ENCODE measurements around the gene ANKRD34A.
A peak's percentile ranks its signal among the peaks of the same experiment; 100 is the strongest.

ANKRD34A gene

DNA sequence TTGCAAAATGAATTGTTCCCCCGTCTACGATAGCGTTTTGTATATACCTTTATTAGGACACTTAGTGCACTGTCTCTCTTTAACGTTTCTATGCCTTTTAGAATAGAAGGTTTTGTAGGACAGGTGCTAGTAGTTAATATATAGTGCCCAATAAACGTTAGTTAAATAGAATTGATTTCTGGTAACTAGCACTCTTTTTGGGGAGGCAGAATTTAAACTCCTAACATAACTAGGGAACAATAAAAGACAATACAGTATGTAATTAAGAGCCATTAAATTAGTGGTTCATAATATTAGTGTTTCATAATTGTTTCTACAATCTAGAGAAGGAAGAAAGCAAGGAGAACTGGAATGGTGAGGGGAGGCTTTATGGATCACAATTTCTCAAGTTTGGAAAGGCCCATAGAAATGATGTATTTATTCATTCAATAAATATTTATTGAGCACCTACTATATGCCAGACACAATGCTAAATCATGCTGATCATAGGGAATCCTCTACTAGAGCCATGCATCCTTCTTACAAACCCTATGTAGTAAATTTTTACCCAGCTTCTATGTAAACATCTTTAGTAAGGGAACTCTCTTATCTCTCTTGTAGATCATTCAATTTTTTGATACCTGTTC lies 857 bp upstream of the ANKRD34A start:
- DNase-seq (no peak), ATAC-seq (replicated peaks) (no peak)
- H3K9me3 Mint-ChIP-seq: no peaks in the 10 kb centered on the region
- peak overlapping the region; percentile 94 for H3K27ac Mint-ChIP-seq
- H3K36me3 Mint-ChIP-seq: peaks cover 9 to 10% of the 10 kb centered on the region in 2 donors
- peak overlapping the region; percentile 90 for H3K4me3 Mint-ChIP-seq
- H3K27me3 Mint-ChIP-seq: no peaks in the 10 kb centered on the region
- peaks cover 29 to 45% of the 10 kb centered on the region in 2 donors for H3K4me1 Mint-ChIP-seq

DNA sequence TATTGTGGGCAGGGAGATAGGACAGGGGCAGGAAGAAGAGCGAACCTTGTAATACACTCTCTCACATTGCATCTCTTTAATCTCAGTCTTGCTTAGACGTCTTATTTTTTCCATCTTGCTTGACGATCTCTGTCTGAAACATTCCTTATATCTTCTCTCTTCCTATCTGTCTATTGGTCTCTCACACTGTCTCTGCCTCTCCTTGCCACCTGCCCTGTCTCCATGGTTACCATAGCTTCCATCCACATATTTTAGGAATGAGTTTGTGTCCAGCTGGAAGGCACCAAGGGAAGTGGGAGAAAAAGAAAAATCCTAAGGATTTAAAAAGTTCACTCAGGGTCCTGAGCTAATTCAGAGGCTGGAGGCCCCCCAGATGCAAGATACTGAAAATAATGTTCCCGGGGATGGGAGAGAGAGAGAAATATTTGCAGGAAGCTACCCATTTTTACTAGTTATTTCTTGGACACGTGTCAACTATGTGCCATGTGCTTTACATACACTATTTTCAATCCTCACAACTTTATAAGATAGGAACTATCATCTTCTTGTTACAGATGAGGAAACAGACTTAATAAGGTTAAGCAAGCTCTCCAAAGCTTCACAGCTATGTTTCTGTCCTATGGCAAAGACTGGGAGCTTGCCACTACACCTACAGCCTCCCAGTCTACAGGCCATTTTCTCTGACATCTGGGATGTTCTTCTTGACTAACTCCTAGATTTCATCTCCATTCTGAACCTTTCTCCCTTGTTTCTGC lies 933 bp downstream of the ANKRD34A start:
- ATAC-seq (replicated peaks) (no peak), DNase-seq (no peak)
- peak overlapping the region; percentile 94 for H3K27ac Mint-ChIP-seq
- no peaks in the 10 kb centered on the region for H3K27me3 Mint-ChIP-seq
- no peaks in the 10 kb centered on the region for H3K9me3 Mint-ChIP-seq
- peaks cover 36 to 63% of the 10 kb centered on the region in 2 donors for H3K4me1 Mint-ChIP-seq
- peak overlapping the region; percentile 90 to 96 for H3K4me3 Mint-ChIP-seq
- H3K36me3 Mint-ChIP-seq: peaks cover 7 to 10% of the 10 kb centered on the region in 2 donors

DNA sequence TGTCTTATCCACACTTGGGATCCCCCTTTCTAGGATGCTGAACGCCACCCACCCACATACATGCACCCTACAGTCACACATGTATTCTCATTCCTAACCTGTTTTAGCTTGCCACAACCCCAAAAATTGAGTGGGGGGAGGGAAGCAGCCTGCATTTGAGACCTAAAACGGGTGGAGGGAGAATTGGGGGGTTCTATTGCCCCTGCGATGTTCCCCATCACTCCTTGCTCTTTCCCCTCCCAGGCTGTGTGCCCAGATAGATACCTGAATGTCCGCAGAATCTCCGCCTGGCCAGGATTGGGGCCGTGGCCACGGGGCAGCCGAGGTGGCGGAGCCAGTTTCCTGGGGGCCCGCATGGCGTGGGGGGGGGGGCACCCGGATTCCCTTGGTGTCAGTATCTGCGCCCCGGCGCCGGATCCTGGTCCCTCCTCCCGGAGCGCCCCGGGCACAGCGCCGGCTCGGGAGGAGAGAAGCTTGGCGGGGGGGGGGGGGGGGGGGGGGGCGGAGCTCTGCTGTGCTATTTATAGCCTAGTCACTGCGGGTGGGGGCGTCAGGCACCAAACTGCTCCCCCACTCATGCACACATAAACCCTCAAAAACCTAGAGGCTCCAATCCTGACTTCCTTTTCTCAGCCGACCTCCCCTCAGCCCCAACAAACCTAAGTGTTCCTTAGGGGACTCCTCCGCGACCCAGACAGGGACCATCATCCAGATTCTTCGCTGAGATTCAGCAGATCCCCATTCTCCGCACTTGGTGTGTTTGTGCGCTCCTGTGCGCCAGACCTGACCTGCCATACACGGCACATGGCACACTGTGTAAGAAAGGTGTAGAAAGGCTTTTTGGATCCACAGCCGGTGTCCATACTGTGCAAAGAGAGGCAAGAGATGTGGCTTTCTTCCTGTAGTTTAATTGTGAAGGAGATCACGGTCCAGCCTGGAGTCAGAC lies 1.9 kb downstream of the ANKRD34A start:
- DNase-seq (no peak), ATAC-seq (replicated peaks) (no peak)
- peak overlapping the region; percentile 92 for H3K27ac Mint-ChIP-seq
- peaks cover 3 to 4% of the 10 kb centered on the region in 2 donors for H3K36me3 Mint-ChIP-seq
- peak overlapping the region; percentile 96 for H3K4me3 Mint-ChIP-seq
- H3K4me1 Mint-ChIP-seq: peaks cover 40 to 70% of the 10 kb centered on the region in 2 donors
- H3K27me3 Mint-ChIP-seq: no peaks in the 10 kb centered on the region
- no peaks in the 10 kb centered on the region for H3K9me3 Mint-ChIP-seq

DNA sequence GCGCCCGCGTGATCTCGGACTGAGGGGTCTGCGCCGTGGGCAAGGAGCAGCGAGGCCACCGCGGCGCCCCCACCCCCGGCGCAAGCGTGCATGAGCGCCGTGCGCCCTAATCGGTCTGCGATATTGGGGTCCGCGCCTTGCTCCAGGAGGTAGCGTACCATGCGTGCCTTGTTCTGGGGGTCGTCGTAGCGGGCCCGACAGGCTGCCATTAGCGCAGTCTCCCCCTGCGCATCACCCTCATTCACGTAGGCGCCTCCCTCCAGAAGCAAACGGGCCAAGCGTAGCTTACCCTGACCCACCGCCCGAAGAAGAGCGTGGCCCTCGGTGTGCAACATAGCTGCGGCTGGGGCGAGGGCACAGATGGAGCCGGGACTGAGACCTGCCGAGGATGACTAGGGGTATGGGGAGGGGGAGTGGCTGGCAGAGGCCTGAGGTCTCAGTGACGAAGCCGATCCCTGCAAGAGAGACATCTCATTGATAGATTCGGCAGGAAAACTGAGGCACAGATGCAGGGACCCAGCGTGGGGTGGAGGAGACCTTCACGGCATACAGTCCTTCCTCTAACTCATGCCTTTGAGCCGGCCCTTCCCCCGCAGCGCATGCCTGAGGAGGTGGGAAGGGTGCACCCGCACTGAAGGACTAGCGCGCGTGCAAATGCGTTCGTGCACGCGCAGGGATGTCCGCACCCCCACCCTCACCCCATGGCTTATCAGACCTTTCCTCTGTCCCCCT lies 2.8 kb downstream of the ANKRD34A start:
- no peaks in the 10 kb centered on the region for H3K36me3 Mint-ChIP-seq
- H3K9me3 Mint-ChIP-seq: no peaks in the 10 kb centered on the region
- DNase-seq (no peak), ATAC-seq (replicated peaks) (no peak)
- peak overlapping the region; percentile 92 for H3K27ac Mint-ChIP-seq
- H3K27me3 Mint-ChIP-seq: no peaks in the 10 kb centered on the region
- peak overlapping the region; percentile 96 for H3K4me3 Mint-ChIP-seq
- H3K4me1 Mint-ChIP-seq: peaks cover 46 to 76% of the 10 kb centered on the region in 2 donors

DNA sequence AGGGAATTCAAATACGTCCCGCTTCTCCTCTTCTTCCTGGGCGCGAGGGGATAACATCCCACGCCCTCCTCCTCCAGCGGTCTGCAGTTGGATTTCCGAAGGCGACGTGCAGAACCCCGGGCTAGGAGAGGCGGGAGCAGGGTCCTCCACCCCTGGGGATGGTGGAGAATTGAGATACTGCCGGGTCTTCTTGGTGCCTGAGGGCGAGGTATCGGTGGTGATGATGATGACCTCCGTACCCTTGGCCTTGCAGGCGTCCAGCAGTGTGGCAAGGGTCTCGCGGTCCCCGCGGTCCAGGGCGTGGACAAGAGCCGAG lies 3.3 kb downstream of the ANKRD34A start:
- H3K27me3 Mint-ChIP-seq: no peaks in the 10 kb centered on the region
- peak overlapping the region; percentile 96 for H3K4me3 Mint-ChIP-seq
- DNase-seq (no peak), ATAC-seq (replicated peaks) (no peak)
- peak overlapping the region; percentile 92 for H3K27ac Mint-ChIP-seq
- no peaks in the 10 kb centered on the region for H3K36me3 Mint-ChIP-seq
- peaks cover 46 to 79% of the 10 kb centered on the region in 2 donors for H3K4me1 Mint-ChIP-seq
- no peaks in the 10 kb centered on the region for H3K9me3 Mint-ChIP-seq

DNA sequence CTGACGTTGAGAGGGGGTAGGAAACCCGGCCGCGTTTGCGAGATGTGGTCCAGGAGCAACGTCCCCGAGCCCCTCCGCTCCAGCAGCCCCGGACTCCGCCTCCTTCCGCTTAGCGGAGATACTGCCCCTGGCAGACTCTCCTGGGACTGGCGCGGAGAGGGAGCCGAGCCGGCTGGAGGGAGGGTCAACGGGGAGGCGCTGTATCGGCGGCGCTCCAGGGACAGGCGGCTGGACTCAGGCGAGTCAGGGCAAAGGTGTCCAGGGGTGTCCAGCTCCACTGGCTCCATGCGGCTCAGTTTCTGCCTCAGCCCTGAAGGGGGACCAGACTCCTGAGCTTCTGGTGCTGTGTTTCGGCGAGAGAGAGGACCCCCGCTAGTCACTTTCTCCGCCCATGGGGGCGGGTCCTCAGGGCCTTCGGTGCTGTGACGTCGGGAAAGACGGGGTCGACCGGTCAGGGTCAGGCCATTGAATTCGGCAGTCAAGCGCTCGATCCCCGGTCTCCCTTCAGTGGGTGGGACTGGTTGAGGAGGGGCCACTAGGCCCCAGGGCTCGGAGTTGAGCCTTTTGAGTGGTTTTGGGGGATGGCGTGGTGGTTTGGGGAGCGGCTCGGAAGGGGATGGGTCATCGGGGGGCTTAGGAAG lies 3.8 kb downstream of the ANKRD34A start:
- H3K4me1 Mint-ChIP-seq: peaks cover 47 to 84% of the 10 kb centered on the region in 2 donors
- no peak for ATAC-seq (replicated peaks)
- H3K36me3 Mint-ChIP-seq: no peaks in the 10 kb centered on the region
- no peaks in the 10 kb centered on the region for H3K9me3 Mint-ChIP-seq
- H3K4me3 Mint-ChIP-seq: peak overlapping the region; percentile 96
- peak overlapping the region; percentile 92 for H3K27ac Mint-ChIP-seq
- no peaks in the 10 kb centered on the region for H3K27me3 Mint-ChIP-seq
- DNase-seq: no peak

DNA sequence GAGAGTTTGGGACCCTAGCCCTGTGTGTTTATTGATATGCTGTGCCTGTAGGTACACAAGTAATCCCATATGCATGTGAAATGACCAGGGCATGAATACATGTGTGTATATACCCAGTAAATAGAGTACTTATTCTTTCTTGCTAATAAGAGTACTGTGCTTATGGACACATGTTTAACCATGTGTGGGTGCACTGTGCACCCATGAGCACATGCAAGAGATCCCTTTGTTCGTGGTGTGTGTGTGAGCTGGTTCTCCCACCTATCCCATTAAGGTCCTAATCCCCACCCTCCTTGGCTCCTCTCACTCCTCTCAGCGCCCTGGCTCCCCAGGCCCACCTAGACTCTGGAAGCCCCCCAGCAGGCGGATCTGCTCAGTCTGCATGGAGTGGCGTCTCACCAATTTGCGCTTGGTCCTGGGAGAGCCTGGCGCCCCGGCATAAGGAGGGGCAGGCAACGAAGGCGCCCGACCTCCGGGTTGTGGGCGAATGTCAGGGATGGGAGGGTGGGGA lies 4.4 kb downstream of the ANKRD34A start:
- Mint-ChIP-seq H3K27me3 (no peaks in the 10 kb centered on the region), H3K36me3 (no peaks in the 10 kb centered on the region), H3K4me1 (peaks cover 50 to 85% of the 10 kb centered on the region in 2 donors), H3K4me3 (peak overlapping the region; percentile 96), H3K9me3 (no peaks in the 10 kb centered on the region), H3K27ac (no peak overlapping the region)
- no peak for DNase-seq
- ATAC-seq (replicated peaks): no peak

DNA sequence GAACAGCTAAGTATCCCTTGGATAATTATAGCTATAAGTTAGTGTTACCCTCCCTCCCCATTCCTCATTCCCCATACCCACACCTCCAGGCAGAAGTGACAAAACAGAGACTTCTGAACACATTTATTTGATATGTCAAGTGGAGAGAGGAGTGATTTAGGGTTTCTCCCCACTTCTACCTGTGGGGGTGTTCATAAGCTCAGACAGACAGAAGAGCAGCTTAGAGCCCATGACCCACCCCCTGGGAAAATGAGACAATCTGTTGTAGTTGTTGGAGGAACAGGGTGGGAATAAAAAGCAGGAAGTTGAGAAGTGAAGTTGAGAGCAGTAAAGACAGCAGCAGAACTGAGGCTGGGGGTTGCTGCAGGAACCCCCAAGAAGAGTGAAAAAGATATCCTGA lies 5.0 kb downstream of the ANKRD34A start:
- Mint-ChIP-seq H3K27me3 (no peaks in the 10 kb centered on the region), H3K4me1 (peaks cover 53 to 90% of the 10 kb centered on the region in 2 donors), H3K9me3 (no peaks in the 10 kb centered on the region), H3K36me3 (peaks cover 0 to 2% of the 10 kb centered on the region in 2 donors), H3K4me3 (peak overlapping the region in 1 of 2 donors; percentile 33), H3K27ac (peak overlapping the region; percentile 7)
- ATAC-seq (replicated peaks) (no peak), DNase-seq (no peak)

DNA sequence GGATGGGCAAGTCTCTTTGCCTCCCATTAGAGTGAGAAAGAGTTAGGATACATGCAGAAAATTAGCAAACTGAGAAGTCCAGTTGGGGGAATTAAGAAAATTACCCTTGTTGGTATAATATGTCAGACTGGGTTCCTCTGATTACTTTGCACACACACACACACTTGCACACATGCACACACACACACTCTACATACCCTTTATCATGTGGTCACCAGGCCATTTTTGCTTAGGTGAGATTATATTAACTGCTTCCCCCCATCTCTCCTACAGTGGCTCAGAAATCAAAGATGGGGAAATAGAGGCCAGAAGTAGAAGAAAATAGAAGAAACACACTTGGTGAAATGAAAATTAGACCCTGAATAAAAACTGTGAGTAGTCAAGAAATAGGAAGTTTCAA lies 5.6 kb downstream of the ANKRD34A start:
- Mint-ChIP-seq H3K4me1 (peaks cover 50 to 90% of the 10 kb centered on the region in 2 donors), H3K36me3 (peaks cover 2% of the 10 kb centered on the region in 2 donors), H3K9me3 (no peaks in the 10 kb centered on the region), H3K27me3 (no peaks in the 10 kb centered on the region), H3K4me3 (no peak overlapping the region), H3K27ac (no peak overlapping the region)
- DNase-seq (no peak), ATAC-seq (replicated peaks) (no peak)

DNA sequence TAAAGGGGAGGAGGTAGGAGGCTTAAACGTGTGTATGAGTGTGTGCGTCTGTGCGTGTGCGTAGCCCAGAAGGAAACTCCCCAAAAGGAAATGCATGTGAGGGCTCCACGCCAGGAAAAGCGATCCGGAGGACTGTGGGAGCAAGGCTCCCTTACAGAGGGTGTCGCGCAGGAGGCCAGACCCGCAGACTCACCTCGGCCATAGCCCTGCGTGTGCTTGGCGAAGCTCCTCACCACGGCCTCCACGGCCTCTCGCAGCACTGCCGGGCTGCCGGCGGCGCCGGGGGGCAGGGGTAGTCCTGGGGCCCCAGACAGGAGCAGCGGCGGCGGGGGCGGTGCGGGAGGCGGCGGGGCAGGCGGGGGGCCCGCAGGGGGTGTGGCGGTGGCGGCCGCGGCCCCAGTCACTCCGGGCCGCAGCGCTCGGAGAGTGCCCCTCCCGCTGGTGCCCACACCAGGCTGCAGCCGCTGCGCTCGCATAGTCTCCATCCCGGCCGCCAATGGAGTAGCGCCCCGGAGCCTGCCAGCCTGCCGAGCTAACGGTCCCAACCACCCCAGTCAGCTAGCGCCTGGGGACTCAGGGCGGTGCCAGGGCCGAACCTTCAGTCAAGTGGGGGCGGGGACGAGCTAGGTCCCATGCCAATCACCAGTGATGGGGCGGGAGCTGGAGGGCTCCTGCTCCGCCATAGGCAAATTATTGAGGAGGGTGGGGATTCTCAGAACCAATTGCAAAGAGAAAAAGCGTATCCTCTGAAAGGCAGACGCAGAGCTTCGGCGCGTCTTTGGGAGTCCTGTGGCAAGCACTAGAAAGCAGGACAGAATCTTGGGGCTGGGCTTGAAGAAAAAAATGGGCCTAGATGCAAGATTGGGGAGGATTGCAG lies 6.7 kb downstream of the ANKRD34A start, which contains the start of gene LIX1L:
Gene LIX1L, minus strand, starts transcription at position 575 of the 877 bp plus-strand sequence. Its CDS starts 90 bp downstream, at position 485.
- ATAC-seq (replicated peaks): peak; percentile 92 to 93
- H3K36me3 Mint-ChIP-seq: peaks cover 2 to 5% of the 10 kb centered on the region in 2 donors
- no peaks in the 10 kb centered on the region for H3K9me3 Mint-ChIP-seq

DNA sequence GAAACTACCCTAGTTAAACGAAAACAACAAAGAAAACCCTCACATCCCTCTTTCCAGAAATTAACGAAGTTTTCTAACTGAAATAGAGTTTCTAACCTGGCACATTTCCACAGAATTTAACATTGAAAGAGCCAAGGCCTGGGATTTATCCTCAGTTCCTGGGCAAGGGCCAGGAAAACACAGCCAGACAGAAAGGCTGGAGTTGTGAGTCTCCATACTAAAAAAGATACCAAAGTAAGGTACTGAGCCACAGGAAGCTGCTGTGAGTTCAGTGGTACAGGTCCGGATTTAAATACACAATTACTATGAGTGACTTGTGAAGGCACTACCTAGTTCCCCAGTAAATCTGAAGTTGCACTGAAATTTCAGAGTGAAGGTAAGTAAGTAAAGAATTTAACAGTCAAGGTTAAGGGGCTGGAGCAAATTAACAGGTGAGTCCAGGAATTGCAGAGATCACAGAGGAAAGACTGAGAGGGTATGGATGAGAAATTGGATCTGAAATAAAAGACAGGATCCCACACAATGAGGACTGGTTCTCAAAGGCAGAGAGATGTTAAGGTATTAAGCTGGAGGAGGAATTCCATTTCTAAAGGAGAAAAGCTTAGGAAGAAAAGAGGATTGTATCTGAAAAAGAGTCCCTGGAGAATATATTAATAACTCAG lies 7.5 kb downstream of the ANKRD34A start:
- Mint-ChIP-seq H3K4me1 (peaks cover 38 to 77% of the 10 kb centered on the region in 2 donors), H3K27ac (peak overlapping the region; percentile 52), H3K4me3 (peak overlapping the region; percentile 82 to 85), H3K36me3 (peaks cover 2 to 5% of the 10 kb centered on the region in 2 donors), H3K27me3 (no peaks in the 10 kb centered on the region), H3K9me3 (no peaks in the 10 kb centered on the region)
- DNase-seq: no peak
- no peak for ATAC-seq (replicated peaks)

More for the DNA sequence above, 6.7 kb downstream of the ANKRD34A start, which contains the start of gene LIX1L:
- peak within 1 kb of the TSS; percentile 82 to 85 for H3K4me3 Mint-ChIP-seq
- peaks cover 41 to 83% of the 10 kb centered on the region in 2 donors for H3K4me1 Mint-ChIP-seq
- peak; percentile 93 for DNase-seq
- peak within 1 kb of the TSS; percentile 94 for H3K27ac Mint-ChIP-seq
- H3K27me3 Mint-ChIP-seq: no peaks in the 10 kb centered on the region

DNA sequence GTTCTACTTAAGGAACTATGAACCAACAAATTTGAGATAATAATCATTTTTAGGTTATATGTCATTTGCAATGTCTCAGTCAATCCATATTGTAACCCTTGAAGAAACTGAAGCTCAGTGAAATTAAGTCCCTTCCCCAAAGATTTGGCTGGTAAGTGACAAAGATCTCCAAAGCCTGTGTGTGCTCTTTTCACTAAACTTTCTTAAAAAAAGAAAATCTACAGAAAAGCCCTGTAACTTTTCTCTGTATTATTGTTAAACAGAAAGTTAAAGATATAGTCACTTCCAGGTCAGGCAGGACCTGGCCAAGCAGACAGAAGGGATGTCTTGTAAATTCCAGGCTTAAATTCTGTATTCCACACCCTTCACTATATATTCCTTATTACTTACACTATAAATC lies 8.0 kb downstream of the ANKRD34A start:
- ATAC-seq (replicated peaks): no peak
- H3K4me1 Mint-ChIP-seq: peaks cover 35 to 76% of the 10 kb centered on the region in 2 donors
- H3K27ac Mint-ChIP-seq: no peak overlapping the region

More for the DNA sequence above, 8.0 kb downstream of the ANKRD34A start:
- no peaks in the 10 kb centered on the region for H3K27me3 Mint-ChIP-seq
- no peaks in the 10 kb centered on the region for H3K9me3 Mint-ChIP-seq
- H3K36me3 Mint-ChIP-seq: peaks cover 7 to 10% of the 10 kb centered on the region in 2 donors
- no peak for DNase-seq
- peak overlapping the region; percentile 82 to 85 for H3K4me3 Mint-ChIP-seq

Data from stimulated activated naive B cell treated with anti-CD40 and anti-IgM and Interleukin-4, amounts not matched to agents 10 μg/mL and 1 μg/mL and 100 μg/mL, for 72 hours (primary cell).